Nephron progenitor cell (in vitro differentiated cells): ENCODE measurements around the gene SCFD1.

Experiments
- DNase-seq: peaks from one replicate; pipeline ENCODE4 v3.0.0; 2021
- H3K27ac Mint-ChIP-seq: 2 replicates; pipeline ENCODE4 v1.8.0; 2021; ENCODE audit warnings: mild to moderate bottlenecking, moderate library complexity, mixed read lengths
- H3K27me3 Mint-ChIP-seq: 2 replicates; pipeline ENCODE4 v1.8.0; 2021; ENCODE audit warnings: mild to moderate bottlenecking, low read depth, mixed read lengths; ENCODE audit not compliant: poor library complexity
- H3K36me3 Mint-ChIP-seq: 2 replicates; pipeline ENCODE4 v1.8.0; 2021; ENCODE audit warnings: low read depth, mixed read lengths
- H3K4me1 Mint-ChIP-seq: 2 replicates; pipeline ENCODE4 v1.8.0; 2021; ENCODE audit warnings: mixed read lengths
- H3K4me3 Mint-ChIP-seq: 2 replicates; pipeline ENCODE4 v1.8.0; 2021; ENCODE audit warnings: mild to moderate bottlenecking, moderate library complexity, mixed read lengths
- H3K9me3 Mint-ChIP-seq: 2 replicates; pipeline ENCODE4 v1.8.0; 2021; ENCODE audit warnings: mild to moderate bottlenecking, moderate library complexity, mixed read lengths
- CTCF ChIP-seq: fragments of 200-600 bp; sonication (generic); IDR thresholded peaks from 2 replicates; pipeline ENCODE4 v1.5.0; 2021; ENCODE audit warnings: antibody characterized with exemption

SCFD1 gene

GRCh38 chr14:30728471-30728870 lies 106.4 kb downstream of the SCFD1 start:
- TF ChIP-seq CTCF, result no peak
- Mint-ChIP-seq H3K27me3 (no peaks in the 10 kb centered on the region), H3K4me3 (no peak overlapping the region), H3K27ac (no peak overlapping the region), H3K9me3 (peaks cover 19% of the 10 kb centered on the region), H3K4me1 (no peaks in the 10 kb centered on the region), H3K36me3 (peaks cover 82% of the 10 kb centered on the region)
- no peak for DNase-seq

GRCh38 chr14:30737916-30738315 lies 115.8 kb downstream of the SCFD1 start:
- DNase-seq, result no peak
- Mint-ChIP-seq H3K27ac (peak overlapping the region; percentile 62), H3K4me1 (peaks cover 23% of the 10 kb centered on the region), H3K36me3 (peaks cover 57% of the 10 kb centered on the region), H3K9me3 (peaks cover 20% of the 10 kb centered on the region), H3K4me3 (no peak overlapping the region), H3K27me3 (peaks cover 3% of the 10 kb centered on the region)
- TF ChIP-seq CTCF, result no peak

GRCh38 chr14:30738978-30739377 lies 116.9 kb downstream of the SCFD1 start:
- Mint-ChIP-seq H3K27ac (no peak overlapping the region), H3K36me3 (peaks cover 53% of the 10 kb centered on the region), H3K9me3 (peaks cover 29% of the 10 kb centered on the region), H3K4me1 (peaks cover 23% of the 10 kb centered on the region), H3K4me3 (no peak overlapping the region), H3K27me3 (peaks cover 3% of the 10 kb centered on the region)
- no peak for TF ChIP-seq CTCF
- no peak for DNase-seq

GRCh38 chr14:30748343-30748742 lies 126.2 kb downstream of the SCFD1 start:
- no peak overlapping the region for H3K4me3 Mint-ChIP-seq
- no peaks in the 10 kb centered on the region for H3K27me3 Mint-ChIP-seq
- DNase-seq, result no peak
- no peak overlapping the region for H3K27ac Mint-ChIP-seq
- H3K4me1 Mint-ChIP-seq, result peaks cover 7% of the 10 kb centered on the region
- H3K36me3 Mint-ChIP-seq, result no peaks in the 10 kb centered on the region
- peaks cover 5% of the 10 kb centered on the region for H3K9me3 Mint-ChIP-seq
- TF ChIP-seq CTCF, result no peak

GRCh38 chr14:30751646-30752416 lies 129.7 kb downstream of the SCFD1 start:
- no peaks in the 10 kb centered on the region for H3K27me3 Mint-ChIP-seq
- H3K4me1 Mint-ChIP-seq, result peaks cover 6% of the 10 kb centered on the region
- H3K4me3 Mint-ChIP-seq, result no peak overlapping the region
- no peak for DNase-seq
- H3K27ac Mint-ChIP-seq, result no peak overlapping the region
- no peaks in the 10 kb centered on the region for H3K9me3 Mint-ChIP-seq
- H3K36me3 Mint-ChIP-seq, result no peaks in the 10 kb centered on the region
- TF ChIP-seq CTCF, result no peak

GRCh38 chr14:30753452-30753851 lies 131.3 kb downstream of the SCFD1 start:
- no peak overlapping the region for H3K4me3 Mint-ChIP-seq

More at GRCh38 chr14:30753452-30753851, 131.3 kb downstream of the SCFD1 start:
- no peak for DNase-seq
- Mint-ChIP-seq H3K4me1 (no peaks in the 10 kb centered on the region), H3K36me3 (no peaks in the 10 kb centered on the region), H3K27ac (no peak overlapping the region), H3K9me3 (no peaks in the 10 kb centered on the region), H3K27me3 (no peaks in the 10 kb centered on the region)
- no peak for TF ChIP-seq CTCF
